OCI-LY7 (cell line): ENCODE measurements around the gene GGT6.

Source experiments
- EZH2phosphoT487 ChIP-seq: fragments of 200-600 bp; sonication (generic); IDR thresholded peaks from 2 replicates; pipeline ENCODE4 v1.6.1; 2018; ENCODE audit warnings: low read depth, borderline replicate concordance, mild to moderate bottlenecking, mixed run types, antibody characterized with exemption, low read length, moderate library complexity, mixed read lengths
- TF ChIP-seq, protein P1 (sequence below): fragments of 200-600 bp; sonication (generic); conservative IDR thresholded peaks from 2 replicates; pipeline ENCODE4 v1.5.1; 2014; ENCODE audit warnings: mild to moderate bottlenecking, antibody characterized with exemption, low read length, moderate library complexity, mixed read lengths

- TF ChIP-seq, protein P1, sequence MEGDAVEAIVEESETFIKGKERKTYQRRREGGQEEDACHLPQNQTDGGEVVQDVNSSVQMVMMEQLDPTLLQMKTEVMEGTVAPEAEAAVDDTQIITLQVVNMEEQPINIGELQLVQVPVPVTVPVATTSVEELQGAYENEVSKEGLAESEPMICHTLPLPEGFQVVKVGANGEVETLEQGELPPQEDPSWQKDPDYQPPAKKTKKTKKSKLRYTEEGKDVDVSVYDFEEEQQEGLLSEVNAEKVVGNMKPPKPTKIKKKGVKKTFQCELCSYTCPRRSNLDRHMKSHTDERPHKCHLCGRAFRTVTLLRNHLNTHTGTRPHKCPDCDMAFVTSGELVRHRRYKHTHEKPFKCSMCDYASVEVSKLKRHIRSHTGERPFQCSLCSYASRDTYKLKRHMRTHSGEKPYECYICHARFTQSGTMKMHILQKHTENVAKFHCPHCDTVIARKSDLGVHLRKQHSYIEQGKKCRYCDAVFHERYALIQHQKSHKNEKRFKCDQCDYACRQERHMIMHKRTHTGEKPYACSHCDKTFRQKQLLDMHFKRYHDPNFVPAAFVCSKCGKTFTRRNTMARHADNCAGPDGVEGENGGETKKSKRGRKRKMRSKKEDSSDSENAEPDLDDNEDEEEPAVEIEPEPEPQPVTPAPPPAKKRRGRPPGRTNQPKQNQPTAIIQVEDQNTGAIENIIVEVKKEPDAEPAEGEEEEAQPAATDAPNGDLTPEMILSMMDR = no peak
- no peak for TF ChIP-seq EZH2phosphoT487
Measured at GRCh38 chr17:4560421-4560820, at the start of gene GGT6.
